DMS153 (cell line): ENCODE measurements around the gene SLC2A6.
A peak's percentile ranks its signal among the peaks of the same experiment; 100 is the strongest.

Source experiments
- DNase-seq: peaks from one replicate; lab custom pipeline; 2025; lab: John Stamatoyannopoulos, UW

The SLC2A6 gene

GRCh38 chr9:133478851-133479711 is at the start of gene SLC2A6:
Gene SLC2A6, minus strand, starts transcription at chr9:133479099. Its CDS starts 40 bp downstream, at chr9:133479059.
- peak; percentile 59 for DNase-seq

- no peak for DNase-seq
These were observed 49.3 kb upstream of the SLC2A6 start for GRCh38 chr9:133528001-133528875.

- DNase-seq: no peak
These were observed 48.6 kb upstream of the SLC2A6 start for GRCh38 chr9:133527444-133527920.

GRCh38 chr9:133526721-133527321 is 47.9 kb upstream of the SLC2A6 start:
- DNase-seq: peak; percentile 21

- DNase-seq: no peak
These were observed 46.8 kb upstream of the SLC2A6 start for GRCh38 chr9:133525677-133526076.

GRCh38 chr9:133524679-133525228 is 45.9 kb upstream of the SLC2A6 start, which contains the start of gene MYMK:
Gene MYMK, minus strand, starts transcription at chr9:133524959. Its CDS starts 115 bp downstream, at chr9:133524844.
- no peak for DNase-seq

GRCh38 chr9:133524146-133524545 is 45.2 kb upstream of the SLC2A6 start:
- no peak for DNase-seq

GRCh38 chr9:133523106-133523505 is 44.2 kb upstream of the SLC2A6 start:
- no peak for DNase-seq

GRCh38 chr9:133522073-133522910 is 43.4 kb upstream of the SLC2A6 start:
- DNase-seq: no peak

GRCh38 chr9:133521122-133522072 is 42.5 kb upstream of the SLC2A6 start:
- no peak for DNase-seq

- no peak for DNase-seq
These were observed 41.4 kb upstream of the SLC2A6 start for GRCh38 chr9:133520121-133520835.

- no peak for DNase-seq
These were observed 40.8 kb upstream of the SLC2A6 start for GRCh38 chr9:133519693-133520092.

- DNase-seq: no peak
These were observed 40.0 kb upstream of the SLC2A6 start for GRCh38 chr9:133518706-133519449.

GRCh38 chr9:133518200-133518599 is 39.3 kb upstream of the SLC2A6 start:
- DNase-seq: peak; percentile 60

GRCh38 chr9:133517711-133518110 is 38.8 kb upstream of the SLC2A6 start:
- DNase-seq: no peak

GRCh38 chr9:133516961-133517350 is 38.1 kb upstream of the SLC2A6 start:
- DNase-seq: no peak

GRCh38 chr9:133516256-133516960 is 37.5 kb upstream of the SLC2A6 start:
- no peak for DNase-seq
